ENCODE measurements around the gene TRAPPC12. TPM values are rescaled to one million over a fixed set of nuclear protein-coding genes. Genes with fewer than 3 reads are reported as not detected.

The TRAPPC12 gene
- total RNA-seq, 1 experiment from 2014 or later: 86.0 TPM

GRCh38 chr2:3472296-3472695 lies 92.8 kb downstream of the TRAPPC12 start:
- Histone ChIP-seq H3K9ac (ENCODE audit: extremely low read depth, insufficient read length, low read length) (no peak overlapping the region), H4K20me1 (ENCODE audit: control insufficient read depth, insufficient read depth, insufficient read length) (no peaks in the 10 kb centered on the region), H3K23ac (ENCODE audit: insufficient read length, low read depth, low read length) (no peak overlapping the region), H2BK15ac (ENCODE audit: low read depth, low read length) (no peak overlapping the region), H2AFZ (ENCODE audit: low read length) (no peak overlapping the region), H3K27ac (ENCODE audit: insufficient read length, low read depth, low read length) (no peak overlapping the region), H3K9me3 (ENCODE audit: control insufficient read depth, low read depth, low read length) (no peaks in the 10 kb centered on the region), H2BK5ac (ENCODE audit: insufficient read length, low read length) (no peak overlapping the region), H3K4me1 (ENCODE audit: insufficient read depth, low read length) (no peaks in the 10 kb centered on the region), H3K18ac (ENCODE audit: insufficient read length, low read depth, low read length) (no peak overlapping the region), H3K27me3 (ENCODE audit: insufficient read depth, low read length) (no peaks in the 10 kb centered on the region), H2AK5ac (ENCODE audit: insufficient read length, low read length) (no peak overlapping the region), H4K91ac (ENCODE audit: insufficient read length, low read depth, low read length) (no peak overlapping the region), H3K4me2 (ENCODE audit: insufficient read depth, insufficient read length, low read length) (no peak overlapping the region), H2BK12ac (ENCODE audit: insufficient read length, low read depth, low read length) (no peak overlapping the region), H2BK120ac (ENCODE audit: low read depth, low read length, poor library complexity, severe bottlenecking) (no peak overlapping the region), H4K8ac (replicated peaks; ENCODE audit: insufficient read length, low read depth, low read length) (no peak overlapping the region), H2BK20ac (ENCODE audit: low read depth, low read length, poor library complexity, severe bottlenecking) (no peak overlapping the region), H3K79me1 (ENCODE audit: insufficient read depth, low read depth, low read length, poor library complexity, severe bottlenecking) (no peaks in the 10 kb centered on the region), H3K23me2 (ENCODE audit: insufficient read length, low read depth, low read length, poor library complexity, severe bottlenecking) (no peaks in the 10 kb centered on the region), H3K79me2 (ENCODE audit: insufficient read depth, low read length) (no peaks in the 10 kb centered on the region), H3K56ac (ENCODE audit: insufficient read length, low read depth, low read length) (no peak overlapping the region), H3T11ph (ENCODE audit: low read length) (no peak overlapping the region), H3K14ac (ENCODE audit: insufficient read depth, low read length) (no peak overlapping the region), H4K5ac (ENCODE audit: insufficient read length, low read depth, low read length) (no peak overlapping the region), H3K4ac (ENCODE audit: low read depth, low read length) (no peak overlapping the region)
- H3K4me3 Mint-ChIP-seq: no peak overlapping the region
- H3K27me3 Mint-ChIP-seq (ENCODE audit: low read depth): no peaks in the 10 kb centered on the region
- H3K36me3 Mint-ChIP-seq (ENCODE audit: insufficient read depth in 1 of 3, low read depth in 3 of 3): peaks cover 17 to 48% (median 18%) of the 10 kb centered on the region in 3 experiments; a peak in 6 of 7 replicates
- peak overlapping the region in 2 of 3 experiments; percentile 28 to 44; a peak in 3 of 7 replicates for H3K27ac Mint-ChIP-seq
- no peak for DNase-seq
- no CpG with 5 or more reads among the region's 10 CpGs for WGBS (ENCODE audit: extremely low coverage, insufficient read length, low lambda C conversion rate)
- H3K4me1 Mint-ChIP-seq: peaks cover 9 to 13% of the 10 kb centered on the region in 2 experiments
- TF ChIP-seq, protein P1, sequence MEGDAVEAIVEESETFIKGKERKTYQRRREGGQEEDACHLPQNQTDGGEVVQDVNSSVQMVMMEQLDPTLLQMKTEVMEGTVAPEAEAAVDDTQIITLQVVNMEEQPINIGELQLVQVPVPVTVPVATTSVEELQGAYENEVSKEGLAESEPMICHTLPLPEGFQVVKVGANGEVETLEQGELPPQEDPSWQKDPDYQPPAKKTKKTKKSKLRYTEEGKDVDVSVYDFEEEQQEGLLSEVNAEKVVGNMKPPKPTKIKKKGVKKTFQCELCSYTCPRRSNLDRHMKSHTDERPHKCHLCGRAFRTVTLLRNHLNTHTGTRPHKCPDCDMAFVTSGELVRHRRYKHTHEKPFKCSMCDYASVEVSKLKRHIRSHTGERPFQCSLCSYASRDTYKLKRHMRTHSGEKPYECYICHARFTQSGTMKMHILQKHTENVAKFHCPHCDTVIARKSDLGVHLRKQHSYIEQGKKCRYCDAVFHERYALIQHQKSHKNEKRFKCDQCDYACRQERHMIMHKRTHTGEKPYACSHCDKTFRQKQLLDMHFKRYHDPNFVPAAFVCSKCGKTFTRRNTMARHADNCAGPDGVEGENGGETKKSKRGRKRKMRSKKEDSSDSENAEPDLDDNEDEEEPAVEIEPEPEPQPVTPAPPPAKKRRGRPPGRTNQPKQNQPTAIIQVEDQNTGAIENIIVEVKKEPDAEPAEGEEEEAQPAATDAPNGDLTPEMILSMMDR (conservative IDR thresholded peaks at IDR 0.05): no peak
- no peaks in the 10 kb centered on the region for H3K9me3 Mint-ChIP-seq

All from H9 (cell line).